Stimulated activated CD8-positive, alpha-beta memory T cell treated with anti-CD3 and anti-CD28 coated beads, Interleukin-12 subunit alpha, Interleukin-12 subunit beta, amount 100 ng/mL, for 24 hours (primary cell): ENCODE data around the gene SNX32.
"Not testable (repeated sequence)": the region's sequence is repeated elsewhere in the genome, so short reads cannot be mapped to it uniquely, and the experiment has no call there.

Source experiments
- DNase-seq: peaks from one replicate; pipeline ENCODE4 v3.0.0-alpha.2; 2020; ENCODE audit errors: extremely low read depth

The SNX32 gene

GRCh38 chr11:65885231-65885630 lies 51.5 kb downstream of the SNX32 start:
- no peak for DNase-seq

GRCh38 chr11:65885808-65886536 lies 52.2 kb downstream of the SNX32 start:
- DNase-seq = no peak

- DNase-seq = no peak
Observed at GRCh38 chr11:65886826-65887722, 53.3 kb downstream of the SNX32 start.

GRCh38 chr11:65887723-65888162 lies 54.0 kb downstream of the SNX32 start:
- no peak for DNase-seq

- peak; percentile 91 for DNase-seq
Observed at GRCh38 chr11:65888163-65888814, 54.5 kb downstream of the SNX32 start, which contains the start of gene FIBP. TSS of gene FIBP (minus strand) at chr11:65888471. CDS start at chr11:65888418, 53 bp downstream.

GRCh38 chr11:65890324-65891218 lies 56.8 kb downstream of the SNX32 start, which contains the start of gene CCDC85B:
TSS of gene CCDC85B (plus strand) at chr11:65890673. CDS start at chr11:65890784, 111 bp downstream.
- DNase-seq = peak; percentile 96

- DNase-seq = no peak
Observed at GRCh38 chr11:65891219-65892136, 57.7 kb downstream of the SNX32 start.

- DNase-seq = not testable (repeated sequence)
Observed at GRCh38 chr11:65892137-65892540, 58.4 kb downstream of the SNX32 start.

GRCh38 chr11:65892661-65893317 lies 59.0 kb downstream of the SNX32 start:
- no peak for DNase-seq

GRCh38 chr11:65894034-65894591 lies 60.4 kb downstream of the SNX32 start:
- DNase-seq = no peak

- no peak for DNase-seq
Observed at GRCh38 chr11:65895482-65895981, 61.8 kb downstream of the SNX32 start.

GRCh38 chr11:65896034-65896999 lies 62.6 kb downstream of the SNX32 start:
- no peak for DNase-seq

GRCh38 chr11:65897020-65897471 lies 63.3 kb downstream of the SNX32 start:
- no peak for DNase-seq

GRCh38 chr11:65898656-65899355 lies 65.0 kb downstream of the SNX32 start:
- DNase-seq = no peak

- no peak for DNase-seq
Observed at GRCh38 chr11:65899356-65900124, 65.8 kb downstream of the SNX32 start.
